Liver (tissue), 9 donors: Measurements from ENCODE around the gene PAK1. TPM values are rescaled to one million over a fixed set of nuclear protein-coding genes. Genes with fewer than 3 reads are reported as not detected.
"Not testable (repeated sequence)": the region's sequence is repeated elsewhere in the genome, so short reads cannot be mapped to it uniquely, and the experiment has no call there.

Experiments
- DNase-seq: peaks from one replicate; pipeline ENCODE4 v3.0.0-alpha.2; 2017; ENCODE audit warnings: low spot score
- H3K27ac ChIP-seq, 2 donors: one replicate each; pipeline ENCODE4 v1.7.0; 2013; ENCODE audit warnings: inconsistent platforms in 2 of 2, low read length in 2 of 2, control low read depth in 1 of 2, low read depth in 1 of 2, mild to moderate bottlenecking in 1 of 2
- H3K27me3 ChIP-seq, 4 donors: one replicate each; pipeline versions ENCODE4 v1.6.1 to v1.7.0; 2013; ENCODE audit warnings: low read length in 3 of 4, inconsistent platforms in 1 of 4, mild to moderate bottlenecking in 1 of 4, moderate library complexity in 1 of 4; ENCODE audit not compliant: control insufficient read depth in 4 of 4, insufficient read depth in 4 of 4
- H3K36me3 ChIP-seq, 4 donors: one replicate each; pipeline versions ENCODE4 v1.6.1 to v1.7.0; 2013; ENCODE audit warnings: low read length in 3 of 4, mild to moderate bottlenecking in 3 of 4, low read depth in 1 of 4, moderate library complexity in 1 of 4; ENCODE audit not compliant: control insufficient read depth in 4 of 4, insufficient read depth in 3 of 4
- H3K4me1 ChIP-seq, 4 donors: one replicate each; pipeline versions ENCODE4 v1.6.1 to v1.7.0; 2013; ENCODE audit warnings: low read length in 3 of 4, mild to moderate bottlenecking in 3 of 4, moderate library complexity in 1 of 4; ENCODE audit not compliant: control insufficient read depth in 4 of 4, insufficient read depth in 4 of 4
- H3K4me3 ChIP-seq, 3 donors: one replicate each; pipeline versions ENCODE4 v1.6.1 to v1.7.0; 2013; ENCODE audit warnings: low read length in 3 of 3, control low read depth in 1 of 3, low read depth in 1 of 3, mild to moderate bottlenecking in 1 of 3
- H3K9ac ChIP-seq, 2 donors: one replicate each; pipeline ENCODE4 v1.7.0; 2013; ENCODE audit warnings: low read length in 2 of 2, mild to moderate bottlenecking in 2 of 2, moderate library complexity in 2 of 2, control low read depth in 1 of 2, low read depth in 1 of 2
- H3K9me3 ChIP-seq, 4 donors: one replicate each; pipeline versions ENCODE4 v1.6.1 to v1.7.0; 2013; ENCODE audit warnings: low read length in 3 of 4; ENCODE audit not compliant: control insufficient read depth in 4 of 4
- EGR1 ChIP-seq, 2 donors: IDR thresholded peaks; 2 replicates each; pipeline ENCODE4 v1.6.1; 2016 to 2018; ENCODE audit warnings: antibody characterized with exemption in 2 of 2, low read depth in 2 of 2
- FOXA2 ChIP-seq: IDR thresholded peaks from 2 replicates; pipeline ENCODE4 v1.6.1; 2016; ENCODE audit warnings: antibody characterized with exemption
- GABPA ChIP-seq, 2 donors: IDR thresholded peaks in 1 of 2; conservative IDR thresholded peaks in 1 of 2; 2 replicates each; pipeline ENCODE4 v1.6.1; 2016; ENCODE audit warnings: antibody characterized with exemption in 2 of 2, mild to moderate bottlenecking in 1 of 2, moderate library complexity in 1 of 2
- HNF4A ChIP-seq, 2 donors: conservative IDR thresholded peaks; 2 replicates each; pipeline ENCODE4 v1.6.1; 2016; ENCODE audit warnings: antibody characterized with exemption in 2 of 2, mild to moderate bottlenecking in 2 of 2
- HNF4G ChIP-seq: IDR thresholded peaks from 2 replicates; pipeline ENCODE4 v1.6.1; 2016; ENCODE audit warnings: antibody characterized with exemption
- JUND ChIP-seq, 2 donors: IDR thresholded peaks; 2 replicates each; pipeline ENCODE4 v1.6.1; 2016; ENCODE audit warnings: antibody characterized with exemption in 2 of 2
- NR2F2 ChIP-seq: IDR thresholded peaks from 2 replicates; pipeline ENCODE4 v1.6.1; 2016; ENCODE audit warnings: antibody characterized with exemption
- RAD21 ChIP-seq, 2 donors: IDR thresholded peaks; 2 replicates each; pipeline ENCODE4 v1.6.1; 2016; ENCODE audit warnings: antibody characterized with exemption in 2 of 2, mild to moderate bottlenecking in 2 of 2
- RXRA ChIP-seq, 2 donors: IDR thresholded peaks; 2 replicates each; pipeline ENCODE4 v1.6.1; 2017 to 2018; ENCODE audit warnings: antibody characterized with exemption in 2 of 2, mild to moderate bottlenecking in 1 of 2
- SP1 ChIP-seq: IDR thresholded peaks from 2 replicates; pipeline ENCODE4 v1.6.1; 2018; ENCODE audit warnings: antibody characterized with exemption, mild to moderate bottlenecking
- TAF1 ChIP-seq: conservative IDR thresholded peaks from 2 replicates; pipeline ENCODE4 v1.6.1; 2016; ENCODE audit warnings: antibody characterized with exemption, mild to moderate bottlenecking
- WGBS: extraction: QIAGEN DNeasy Blood & Tissue Kit; methylation state at CpG from one replicate; pipeline ENCODE4 v1.1.7; 2013; 5-methylcytosine and 5-hydroxymethylcytosine counted together
- polyA plus RNA-seq, 2 donors: library from polyadenylated mRNA; stranded (reverse) in 1 of 2; unstranded in 1 of 2; fragments of 200-250 nt in 1 of 2; fragments of >200 nt in 1 of 2; fragmentation: Nextera tagmentation in 1 of 2; extraction: Ambion mirVana in 1 of 2; gene quantifications; one replicate each; pipeline versions ENCODE4 v1.2.1 to v1.2.3, GENCODE V29; 2013 to 2015
- total RNA-seq, 2 donors: library from RNA; depleted of rRNA; stranded (reverse); fragments of >200 nt; gene quantifications; one replicate each; pipeline ENCODE4 v1.2.3, GENCODE V29; 2014
- TF ChIP-seq, protein P1 (sequence below): fragments of 150-350 bp; IDR thresholded peaks from 2 replicates; pipeline ENCODE4 v1.5.1; 2017; ENCODE audit warnings: improper control_type of control experiment, low read depth, low read length; ENCODE audit not compliant: missing input control
- TF ChIP-seq, protein P2 (sequence below): IDR thresholded peaks from 2 replicates; pipeline ENCODE4 v1.6.1; 2016; ENCODE audit warnings: antibody characterized with exemption, mild to moderate bottlenecking
- TF ChIP-seq, protein P3 (sequence below): IDR thresholded peaks from 2 replicates; pipeline ENCODE4 v1.6.1; 2016; ENCODE audit warnings: antibody characterized with exemption
- TF ChIP-seq, protein P4 (sequence below): IDR thresholded peaks from 2 replicates; pipeline ENCODE4 v1.6.1; 2016; ENCODE audit warnings: antibody characterized with exemption
- donor health status: healthy.
- donor health status: healthy.
- donor health status: healthy.
- donor health status: healthy.
- donor health status: healthy.

Gene PAK1
- total and polyA plus RNA-seq, 4 donors: 3.6 to 24.9 (median 7.4) TPM

DNA sequence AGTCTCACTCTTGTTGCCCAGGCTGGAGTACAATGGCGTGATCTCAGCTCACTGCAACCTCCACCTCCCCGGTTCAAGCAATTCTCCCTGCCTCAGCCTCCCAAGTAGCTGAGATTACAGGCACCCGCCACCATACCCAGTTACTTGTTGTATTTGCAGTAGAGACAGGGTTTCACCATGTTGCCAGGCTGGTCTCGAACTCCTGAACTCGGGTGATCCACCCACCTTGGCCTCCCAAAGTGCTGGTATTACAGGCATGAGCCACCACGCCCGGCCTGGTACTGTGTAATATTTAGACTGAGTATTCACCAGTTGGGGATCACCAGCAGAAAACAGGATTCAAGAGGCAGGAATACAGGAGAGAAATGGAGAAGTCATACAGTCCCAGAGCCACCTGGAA lies 90.5 kb downstream of the PAK1 start:
- H3K27ac ChIP-seq, H3K36me3 ChIP-seq, H3K9me3 ChIP-seq, H3K9ac ChIP-seq, DNase-seq, H3K4me3 ChIP-seq, H3K27me3 ChIP-seq, H3K4me1 ChIP-seq: not testable (repeated sequence)
- 98% methylated on average over 7 of the region's 7 CpGs for WGBS

DNA sequence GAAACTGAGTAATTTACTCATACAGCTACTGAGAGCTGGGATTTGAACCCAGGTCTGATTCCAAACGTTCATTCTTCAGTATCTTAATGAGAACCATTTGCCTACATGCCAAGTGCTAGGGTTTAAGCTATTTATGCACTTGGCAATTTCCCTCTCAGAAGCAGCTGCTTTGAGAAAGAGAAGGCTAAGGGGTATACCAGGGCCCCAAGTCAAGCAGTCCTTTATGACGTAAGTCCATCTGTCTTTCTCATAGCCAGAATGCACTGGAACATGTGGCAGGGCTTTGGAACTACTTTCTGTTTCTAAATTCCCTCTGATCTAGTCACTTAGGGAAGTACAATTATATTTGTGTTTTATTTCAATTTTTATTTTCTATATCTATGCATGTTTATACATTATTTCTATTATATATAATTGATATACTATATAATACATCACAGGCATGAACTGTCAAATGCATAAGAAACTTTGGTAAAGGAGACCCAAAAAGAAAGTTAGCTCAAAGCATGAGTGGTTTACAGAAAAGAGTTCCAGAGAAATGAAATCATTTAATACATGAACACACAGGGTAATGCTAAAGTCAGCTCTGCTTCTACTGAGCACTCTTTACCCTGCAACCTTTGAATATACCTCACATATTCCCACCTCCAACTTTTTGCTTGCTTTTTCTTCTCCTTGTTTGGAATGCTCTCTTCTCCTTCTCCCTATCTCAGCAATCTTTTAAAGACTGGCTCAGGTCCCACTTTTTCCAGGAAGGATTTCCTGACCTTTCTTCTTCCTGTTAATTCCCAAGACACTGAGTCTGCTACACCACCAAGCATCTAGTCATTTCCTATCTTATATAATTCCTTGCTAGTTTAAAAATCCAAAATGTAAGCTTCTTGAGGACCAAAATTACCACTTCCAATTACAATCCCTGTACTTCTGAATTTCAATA lies 91.9 kb downstream of the PAK1 start:
- peaks cover 2 to 10% (median 5%) of the 10 kb centered on the region in 4 donors for H3K36me3 ChIP-seq
- H3K4me3 ChIP-seq: no peak overlapping the region
- no peaks in the 10 kb centered on the region for H3K27me3 ChIP-seq
- WGBS: 82% methylated on average over 2 of the region's 2 CpGs
- TF ChIP-seq GABPA (IDR thresholded peaks at IDR 0.05 in 1 of 2, conservative IDR thresholded peaks at IDR 0.05 in 1 of 2) (no peak), EGR1 (IDR thresholded peaks at IDR 0.05; ENCODE audit: low read depth in 2 of 2) (no peak)
- TF ChIP-seq, protein P1, sequence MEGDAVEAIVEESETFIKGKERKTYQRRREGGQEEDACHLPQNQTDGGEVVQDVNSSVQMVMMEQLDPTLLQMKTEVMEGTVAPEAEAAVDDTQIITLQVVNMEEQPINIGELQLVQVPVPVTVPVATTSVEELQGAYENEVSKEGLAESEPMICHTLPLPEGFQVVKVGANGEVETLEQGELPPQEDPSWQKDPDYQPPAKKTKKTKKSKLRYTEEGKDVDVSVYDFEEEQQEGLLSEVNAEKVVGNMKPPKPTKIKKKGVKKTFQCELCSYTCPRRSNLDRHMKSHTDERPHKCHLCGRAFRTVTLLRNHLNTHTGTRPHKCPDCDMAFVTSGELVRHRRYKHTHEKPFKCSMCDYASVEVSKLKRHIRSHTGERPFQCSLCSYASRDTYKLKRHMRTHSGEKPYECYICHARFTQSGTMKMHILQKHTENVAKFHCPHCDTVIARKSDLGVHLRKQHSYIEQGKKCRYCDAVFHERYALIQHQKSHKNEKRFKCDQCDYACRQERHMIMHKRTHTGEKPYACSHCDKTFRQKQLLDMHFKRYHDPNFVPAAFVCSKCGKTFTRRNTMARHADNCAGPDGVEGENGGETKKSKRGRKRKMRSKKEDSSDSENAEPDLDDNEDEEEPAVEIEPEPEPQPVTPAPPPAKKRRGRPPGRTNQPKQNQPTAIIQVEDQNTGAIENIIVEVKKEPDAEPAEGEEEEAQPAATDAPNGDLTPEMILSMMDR: no peak
- peaks cover 0 to 1% (median 0%) of the 10 kb centered on the region in 4 donors for H3K4me1 ChIP-seq
- H3K27ac ChIP-seq: no peak overlapping the region
- DNase-seq: no peak
- H3K9me3 ChIP-seq: no peaks in the 10 kb centered on the region
- no peak overlapping the region for H3K9ac ChIP-seq

DNA sequence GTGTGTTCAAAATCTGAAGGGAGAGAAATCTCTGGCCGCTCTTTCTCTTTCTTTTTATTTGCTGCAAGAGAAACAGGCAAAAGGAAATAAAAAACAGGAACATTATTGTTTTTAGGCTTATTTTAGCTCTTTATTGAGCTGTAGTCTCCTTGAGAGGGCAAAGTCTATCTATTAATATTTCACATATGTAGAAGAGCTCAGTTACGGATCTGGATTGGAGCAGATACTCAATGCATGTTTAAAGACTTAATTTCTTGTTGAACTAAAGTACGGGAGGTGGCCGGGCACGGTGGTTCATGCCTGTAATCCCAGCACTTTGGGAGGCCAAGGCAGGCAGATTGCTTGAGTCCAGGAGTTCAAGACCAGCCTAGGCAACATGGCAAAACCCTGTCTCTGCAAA lies 94.0 kb downstream of the PAK1 start:
- Histone ChIP-seq H3K4me1 (peaks cover 0 to 1% (median 0%) of the 10 kb centered on the region in 4 donors), H3K9me3 (no peaks in the 10 kb centered on the region), H3K36me3 (peaks cover 2 to 11% (median 5%) of the 10 kb centered on the region in 4 donors), H3K27me3 (no peaks in the 10 kb centered on the region), H3K27ac (no peak overlapping the region), H3K4me3 (no peak overlapping the region), H3K9ac (no peak overlapping the region)
- DNase-seq: no peak
- 88% methylated on average over 5 of the region's 5 CpGs for WGBS
- TF ChIP-seq, protein P2, sequence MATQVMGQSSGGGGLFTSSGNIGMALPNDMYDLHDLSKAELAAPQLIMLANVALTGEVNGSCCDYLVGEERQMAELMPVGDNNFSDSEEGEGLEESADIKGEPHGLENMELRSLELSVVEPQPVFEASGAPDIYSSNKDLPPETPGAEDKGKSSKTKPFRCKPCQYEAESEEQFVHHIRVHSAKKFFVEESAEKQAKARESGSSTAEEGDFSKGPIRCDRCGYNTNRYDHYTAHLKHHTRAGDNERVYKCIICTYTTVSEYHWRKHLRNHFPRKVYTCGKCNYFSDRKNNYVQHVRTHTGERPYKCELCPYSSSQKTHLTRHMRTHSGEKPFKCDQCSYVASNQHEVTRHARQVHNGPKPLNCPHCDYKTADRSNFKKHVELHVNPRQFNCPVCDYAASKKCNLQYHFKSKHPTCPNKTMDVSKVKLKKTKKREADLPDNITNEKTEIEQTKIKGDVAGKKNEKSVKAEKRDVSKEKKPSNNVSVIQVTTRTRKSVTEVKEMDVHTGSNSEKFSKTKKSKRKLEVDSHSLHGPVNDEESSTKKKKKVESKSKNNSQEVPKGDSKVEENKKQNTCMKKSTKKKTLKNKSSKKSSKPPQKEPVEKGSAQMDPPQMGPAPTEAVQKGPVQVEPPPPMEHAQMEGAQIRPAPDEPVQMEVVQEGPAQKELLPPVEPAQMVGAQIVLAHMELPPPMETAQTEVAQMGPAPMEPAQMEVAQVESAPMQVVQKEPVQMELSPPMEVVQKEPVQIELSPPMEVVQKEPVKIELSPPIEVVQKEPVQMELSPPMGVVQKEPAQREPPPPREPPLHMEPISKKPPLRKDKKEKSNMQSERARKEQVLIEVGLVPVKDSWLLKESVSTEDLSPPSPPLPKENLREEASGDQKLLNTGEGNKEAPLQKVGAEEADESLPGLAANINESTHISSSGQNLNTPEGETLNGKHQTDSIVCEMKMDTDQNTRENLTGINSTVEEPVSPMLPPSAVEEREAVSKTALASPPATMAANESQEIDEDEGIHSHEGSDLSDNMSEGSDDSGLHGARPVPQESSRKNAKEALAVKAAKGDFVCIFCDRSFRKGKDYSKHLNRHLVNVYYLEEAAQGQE: no peak
- TF ChIP-seq, protein P1: no peak
- TF ChIP-seq JUND (IDR thresholded peaks at IDR 0.05): no peak
- TF ChIP-seq HNF4A (conservative IDR thresholded peaks at IDR 0.05): no peak
- TF ChIP-seq SP1: no peak
- TF ChIP-seq TAF1: no peak
- TF ChIP-seq NR2F2: no peak
- TF ChIP-seq RAD21 (IDR thresholded peaks at IDR 0.05): no peak
- no peak for TF ChIP-seq GABPA (IDR thresholded peaks at IDR 0.05 in 1 of 2, conservative IDR thresholded peaks at IDR 0.05 in 1 of 2)
- TF ChIP-seq RXRA (IDR thresholded peaks at IDR 0.05): no peak
- no peak for TF ChIP-seq HNF4G
- TF ChIP-seq EGR1 (IDR thresholded peaks at IDR 0.05; ENCODE audit: low read depth in 2 of 2): no peak
- no peak for TF ChIP-seq FOXA2
- TF ChIP-seq, protein P3, sequence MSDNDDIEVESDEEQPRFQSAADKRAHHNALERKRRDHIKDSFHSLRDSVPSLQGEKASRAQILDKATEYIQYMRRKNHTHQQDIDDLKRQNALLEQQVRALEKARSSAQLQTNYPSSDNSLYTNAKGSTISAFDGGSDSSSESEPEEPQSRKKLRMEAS: no peak
- TF ChIP-seq, protein P4, sequence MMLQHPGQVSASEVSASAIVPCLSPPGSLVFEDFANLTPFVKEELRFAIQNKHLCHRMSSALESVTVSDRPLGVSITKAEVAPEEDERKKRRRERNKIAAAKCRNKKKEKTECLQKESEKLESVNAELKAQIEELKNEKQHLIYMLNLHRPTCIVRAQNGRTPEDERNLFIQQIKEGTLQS: no peak
